Neural cell (in vitro differentiated cells): ENCODE results near the gene INSR. TPM values are rescaled to one million over a fixed set of nuclear protein-coding genes. Genes with fewer than 3 reads are reported as not detected.

Experiments used
- H2AFZ ChIP-seq: fragments of 200-600, 300-800 bp; sonication (generic), shearing (Covaris generic); 2 replicates; pipeline ENCODE4 v1.6.0; 2014; ENCODE audit warnings: low read depth, mild to moderate bottlenecking, antibody characterized with exemption, low read length, moderate library complexity
- H3F3A ChIP-seq: fragments of 200-600 bp; shearing (Covaris generic); 2 replicates; pipeline ENCODE4 v1.6.1; 2016; ENCODE audit warnings: mild to moderate bottlenecking, moderate library complexity, mixed read lengths, antibody characterized with exemption, low read length; ENCODE audit not compliant: insufficient read depth, poor library complexity, severe bottlenecking
- H3K27ac ChIP-seq: fragments of 200-600, 300-800 bp; sonication (generic), shearing (Covaris generic); 2 replicates; pipeline ENCODE4 v1.5.1; 2014; ENCODE audit warnings: mild to moderate bottlenecking, low read length, moderate library complexity
- H3K27me3 ChIP-seq: fragments of 300-800, 200-600 bp; sonication (generic), shearing (Covaris generic); 2 replicates; pipeline ENCODE4 v1.6.0; 2014; ENCODE audit warnings: mild to moderate bottlenecking, low read depth, low read length, moderate library complexity; ENCODE audit not compliant: insufficient read depth
- H3K36me3 ChIP-seq: fragments of 300-800, 200-600 bp; sonication (generic), shearing (Covaris generic); 2 replicates; pipeline ENCODE4 v1.5.1; 2014; ENCODE audit warnings: mild to moderate bottlenecking, antibody characterized with exemption, low read length, moderate library complexity; ENCODE audit not compliant: insufficient read depth
- H3K4me2 ChIP-seq: fragments of 300-800, 200-600 bp; sonication (generic), shearing (Covaris generic); 2 replicates; pipeline ENCODE4 v1.6.0; 2014; ENCODE audit warnings: mild to moderate bottlenecking, low read length
- H3K4me3 ChIP-seq: fragments of 300-800, 200-600 bp; sonication (generic), shearing (Covaris generic); 2 replicates; pipeline ENCODE4 v1.5.1; 2014; ENCODE audit warnings: mild to moderate bottlenecking, low read length, moderate library complexity
- H3K79me2 ChIP-seq: fragments of 200-600 bp; shearing (Covaris generic); replicated peaks from 2 replicates; pipeline ENCODE4 v1.6.0; 2014; ENCODE audit warnings: mild to moderate bottlenecking, low read length, moderate library complexity; ENCODE audit not compliant: insufficient read depth
- H3K9ac ChIP-seq: fragments of 300-800, 200-600 bp; sonication (generic), shearing (Covaris generic); 2 replicates; pipeline ENCODE4 v1.6.1; 2016; ENCODE audit warnings: mild to moderate bottlenecking, low read length, mixed read lengths
- H3K9me2 ChIP-seq: fragments of 200-600 bp; shearing (Covaris generic); 2 replicates; pipeline ENCODE4 v1.6.1; 2016; ENCODE audit warnings: mild to moderate bottlenecking, low read length, mixed read lengths; ENCODE audit not compliant: insufficient read depth
- H3K9me3 ChIP-seq: fragments of 200-600, 300-800 bp; sonication (generic), shearing (Covaris generic); 2 replicates; pipeline ENCODE4 v1.6.1; 2016; ENCODE audit warnings: mild to moderate bottlenecking, mixed run types, low read length, moderate library complexity, mixed read lengths
- H4K20me1 ChIP-seq: fragments of 200-600 bp; shearing (Covaris generic); 2 replicates; pipeline ENCODE4 v1.6.1; 2016; ENCODE audit warnings: mild to moderate bottlenecking, mixed run types; ENCODE audit not compliant: insufficient read depth
- EP300 ChIP-seq: fragments of 450-650 bp; conservative IDR thresholded peaks from 2 replicates; pipeline ENCODE4 v1.6.1; 2014; ENCODE audit warnings: antibody characterized with exemption, mild to moderate bottlenecking, moderate library complexity; ENCODE audit not compliant: poor library complexity, severe bottlenecking
- EZH2 ChIP-seq: fragments of 200-600, 300-800 bp; shearing (Covaris generic), sonication (generic); IDR thresholded peaks from 2 replicates; pipeline ENCODE4 v1.6.1; 2014; ENCODE audit warnings: antibody characterized with exemption, low read length, borderline replicate concordance, mild to moderate bottlenecking; ENCODE audit not compliant: insufficient read depth, poor library complexity, severe bottlenecking
- POLR2AphosphoS5 ChIP-seq: IDR thresholded peaks from 2 replicates; pipeline ENCODE4 v1.6.1; 2012
- RAD21 ChIP-seq: fragments of 450-650 bp; conservative IDR thresholded peaks from 2 replicates; pipeline ENCODE4 v1.6.1; 2014; ENCODE audit warnings: antibody characterized with exemption, mild to moderate bottlenecking, moderate library complexity
- SMC3 ChIP-seq: fragments of 450-650 bp; conservative IDR thresholded peaks from 2 replicates; pipeline ENCODE4 v1.6.1; 2014; ENCODE audit warnings: antibody characterized with exemption, mild to moderate bottlenecking, moderate library complexity; ENCODE audit not compliant: poor library complexity
- TAF1 ChIP-seq: IDR thresholded peaks from 2 replicates; pipeline ENCODE4 v1.6.1; 2012; ENCODE audit warnings: low read depth
- polyA plus RNA-seq: library from polyadenylated mRNA; depleted of rRNA; stranded (reverse); fragments of >200 nt; gene quantifications from 2 replicates; pipeline ENCODE4 v1.2.3, GENCODE V29; 2014
- TF ChIP-seq, protein P1 (sequence below): fragments of 450-650 bp; IDR thresholded peaks from 2 replicates; pipeline ENCODE4 v1.5.1; 2014; ENCODE audit warnings: antibody characterized with exemption, mild to moderate bottlenecking, moderate library complexity; ENCODE audit not compliant: poor library complexity, severe bottlenecking
- TF ChIP-seq, protein P2 (sequence below): IDR thresholded peaks from 2 replicates; pipeline ENCODE4 v1.6.1; 2012; ENCODE audit warnings: borderline replicate concordance

INSR gene
- polyA plus RNA-seq, 1 donor from 2014 or later, result 16.0 TPM

DNA sequence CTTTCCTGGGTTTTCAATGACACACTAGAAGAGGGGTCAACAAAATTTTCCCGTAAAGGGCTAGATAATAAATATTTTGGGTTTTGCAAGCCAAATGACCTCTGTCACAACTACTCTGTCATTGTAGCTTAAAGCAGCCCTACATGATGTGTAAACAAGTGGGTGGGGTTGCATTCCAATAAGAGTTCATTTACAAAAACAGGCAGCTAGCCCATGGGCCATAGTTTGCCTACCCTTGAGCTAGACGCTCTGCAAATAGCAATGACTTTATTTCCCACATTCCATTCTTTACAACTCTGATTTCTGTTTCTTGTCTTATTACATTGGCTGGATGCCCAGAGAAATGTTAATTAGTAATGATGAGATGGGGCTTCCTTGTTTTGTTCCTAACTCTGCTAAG, 148.7 kb downstream of the INSR start:
- no peak overlapping the region for H2AFZ ChIP-seq
- TF ChIP-seq EP300 (no peak), SMC3 (no peak), TAF1 (no peak), POLR2AphosphoS5 (no peak)
- TF ChIP-seq, protein P1, sequence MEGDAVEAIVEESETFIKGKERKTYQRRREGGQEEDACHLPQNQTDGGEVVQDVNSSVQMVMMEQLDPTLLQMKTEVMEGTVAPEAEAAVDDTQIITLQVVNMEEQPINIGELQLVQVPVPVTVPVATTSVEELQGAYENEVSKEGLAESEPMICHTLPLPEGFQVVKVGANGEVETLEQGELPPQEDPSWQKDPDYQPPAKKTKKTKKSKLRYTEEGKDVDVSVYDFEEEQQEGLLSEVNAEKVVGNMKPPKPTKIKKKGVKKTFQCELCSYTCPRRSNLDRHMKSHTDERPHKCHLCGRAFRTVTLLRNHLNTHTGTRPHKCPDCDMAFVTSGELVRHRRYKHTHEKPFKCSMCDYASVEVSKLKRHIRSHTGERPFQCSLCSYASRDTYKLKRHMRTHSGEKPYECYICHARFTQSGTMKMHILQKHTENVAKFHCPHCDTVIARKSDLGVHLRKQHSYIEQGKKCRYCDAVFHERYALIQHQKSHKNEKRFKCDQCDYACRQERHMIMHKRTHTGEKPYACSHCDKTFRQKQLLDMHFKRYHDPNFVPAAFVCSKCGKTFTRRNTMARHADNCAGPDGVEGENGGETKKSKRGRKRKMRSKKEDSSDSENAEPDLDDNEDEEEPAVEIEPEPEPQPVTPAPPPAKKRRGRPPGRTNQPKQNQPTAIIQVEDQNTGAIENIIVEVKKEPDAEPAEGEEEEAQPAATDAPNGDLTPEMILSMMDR, result no peak
- H3K9me2 ChIP-seq, result no peaks in the 10 kb centered on the region
- H3K9me3 ChIP-seq, result peaks cover 6% of the 10 kb centered on the region
- H3K4me3 ChIP-seq, result no peak overlapping the region
- H4K20me1 ChIP-seq, result no peaks in the 10 kb centered on the region
- no peak overlapping the region for H3K27ac ChIP-seq
- H3K9ac ChIP-seq, result no peak overlapping the region
- H3K36me3 ChIP-seq, result peaks cover 12% of the 10 kb centered on the region
- H3K4me2 ChIP-seq, result no peak overlapping the region
- H3F3A ChIP-seq, result no peaks in the 10 kb centered on the region
- no peaks in the 10 kb centered on the region for H3K27me3 ChIP-seq
- no peaks in the 10 kb centered on the region for H3K79me2 ChIP-seq

DNA sequence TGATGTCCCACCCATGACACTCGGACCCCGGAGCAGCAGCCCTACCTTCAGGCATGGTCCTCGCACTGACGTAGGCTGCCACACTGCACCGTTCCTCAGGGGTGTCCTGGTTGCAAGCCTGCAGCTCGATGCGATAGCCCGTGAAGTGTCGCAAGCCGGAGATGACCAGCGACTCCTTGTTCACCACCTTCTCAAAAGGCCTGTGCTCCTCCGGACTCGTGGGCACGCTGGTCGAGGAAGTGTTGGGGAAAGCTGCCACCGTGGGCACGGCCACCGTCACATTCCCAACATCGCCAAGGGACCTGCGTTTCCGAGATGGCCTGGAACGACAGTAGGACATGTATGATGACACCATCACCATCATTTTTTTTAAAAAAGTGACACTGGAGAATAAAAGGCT, 151.4 kb downstream of the INSR start:
- H3K9me3 ChIP-seq, result peaks cover 6% of the 10 kb centered on the region
- H4K20me1 ChIP-seq, result no peaks in the 10 kb centered on the region
- TF ChIP-seq, protein P1, result no peak
- TF ChIP-seq POLR2AphosphoS5 (no peak), TAF1 (no peak), RAD21 (no peak)
- H3K36me3 ChIP-seq, result peaks cover 16% of the 10 kb centered on the region
- H3K4me3 ChIP-seq, result no peak overlapping the region
- no peak overlapping the region for H3K27ac ChIP-seq
- no peak overlapping the region for H2AFZ ChIP-seq
- H3K27me3 ChIP-seq, result no peaks in the 10 kb centered on the region
- no peak overlapping the region for H3K9ac ChIP-seq
- no peak overlapping the region for H3K4me2 ChIP-seq
- H3F3A ChIP-seq, result no peaks in the 10 kb centered on the region
- H3K9me2 ChIP-seq, result no peaks in the 10 kb centered on the region
- no peaks in the 10 kb centered on the region for H3K79me2 ChIP-seq

DNA sequence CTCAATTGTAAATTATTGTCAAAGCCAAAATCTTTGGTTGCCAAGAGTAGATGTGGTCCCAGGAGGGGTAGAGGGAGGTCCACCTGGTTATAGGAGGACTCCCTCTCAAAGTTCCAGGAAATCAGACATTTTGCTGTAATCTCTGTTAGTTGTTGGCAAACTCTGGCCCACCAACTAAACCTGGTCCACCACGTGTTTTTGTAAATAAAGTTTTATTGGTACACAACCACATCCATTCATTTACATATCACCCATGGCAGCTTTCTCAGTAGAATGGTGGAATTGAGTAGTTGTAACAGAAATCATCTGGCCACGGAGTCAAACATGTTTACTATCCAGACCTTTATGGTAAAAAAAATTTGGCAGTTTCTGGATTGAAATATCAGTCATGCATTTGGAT, 154.1 kb downstream of the INSR start:
- Histone ChIP-seq H3K36me3 (peaks cover 12% of the 10 kb centered on the region), H3F3A (no peaks in the 10 kb centered on the region), H3K9me3 (peaks cover 6% of the 10 kb centered on the region), H2AFZ (no peak overlapping the region), H3K9me2 (no peaks in the 10 kb centered on the region), H3K4me3 (no peak overlapping the region), H3K9ac (no peak overlapping the region), H3K4me2 (no peak overlapping the region), H3K27ac (no peak overlapping the region), H4K20me1 (no peaks in the 10 kb centered on the region), H3K79me2 (no peaks in the 10 kb centered on the region), H3K27me3 (no peaks in the 10 kb centered on the region)
- no peak for TF ChIP-seq TAF1
- TF ChIP-seq, protein P2, sequence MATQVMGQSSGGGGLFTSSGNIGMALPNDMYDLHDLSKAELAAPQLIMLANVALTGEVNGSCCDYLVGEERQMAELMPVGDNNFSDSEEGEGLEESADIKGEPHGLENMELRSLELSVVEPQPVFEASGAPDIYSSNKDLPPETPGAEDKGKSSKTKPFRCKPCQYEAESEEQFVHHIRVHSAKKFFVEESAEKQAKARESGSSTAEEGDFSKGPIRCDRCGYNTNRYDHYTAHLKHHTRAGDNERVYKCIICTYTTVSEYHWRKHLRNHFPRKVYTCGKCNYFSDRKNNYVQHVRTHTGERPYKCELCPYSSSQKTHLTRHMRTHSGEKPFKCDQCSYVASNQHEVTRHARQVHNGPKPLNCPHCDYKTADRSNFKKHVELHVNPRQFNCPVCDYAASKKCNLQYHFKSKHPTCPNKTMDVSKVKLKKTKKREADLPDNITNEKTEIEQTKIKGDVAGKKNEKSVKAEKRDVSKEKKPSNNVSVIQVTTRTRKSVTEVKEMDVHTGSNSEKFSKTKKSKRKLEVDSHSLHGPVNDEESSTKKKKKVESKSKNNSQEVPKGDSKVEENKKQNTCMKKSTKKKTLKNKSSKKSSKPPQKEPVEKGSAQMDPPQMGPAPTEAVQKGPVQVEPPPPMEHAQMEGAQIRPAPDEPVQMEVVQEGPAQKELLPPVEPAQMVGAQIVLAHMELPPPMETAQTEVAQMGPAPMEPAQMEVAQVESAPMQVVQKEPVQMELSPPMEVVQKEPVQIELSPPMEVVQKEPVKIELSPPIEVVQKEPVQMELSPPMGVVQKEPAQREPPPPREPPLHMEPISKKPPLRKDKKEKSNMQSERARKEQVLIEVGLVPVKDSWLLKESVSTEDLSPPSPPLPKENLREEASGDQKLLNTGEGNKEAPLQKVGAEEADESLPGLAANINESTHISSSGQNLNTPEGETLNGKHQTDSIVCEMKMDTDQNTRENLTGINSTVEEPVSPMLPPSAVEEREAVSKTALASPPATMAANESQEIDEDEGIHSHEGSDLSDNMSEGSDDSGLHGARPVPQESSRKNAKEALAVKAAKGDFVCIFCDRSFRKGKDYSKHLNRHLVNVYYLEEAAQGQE, result no peak
- no peak for TF ChIP-seq EP300
- TF ChIP-seq, protein P1, result no peak
- TF ChIP-seq EZH2, result no peak
